ENCODE measurements around the gene ELOVL7.

ELOVL7 gene

GRCh38 chr5:60852317-60852716, 8.2 kb upstream of the ELOVL7 start:
- TF ChIP-seq, protein P1, sequence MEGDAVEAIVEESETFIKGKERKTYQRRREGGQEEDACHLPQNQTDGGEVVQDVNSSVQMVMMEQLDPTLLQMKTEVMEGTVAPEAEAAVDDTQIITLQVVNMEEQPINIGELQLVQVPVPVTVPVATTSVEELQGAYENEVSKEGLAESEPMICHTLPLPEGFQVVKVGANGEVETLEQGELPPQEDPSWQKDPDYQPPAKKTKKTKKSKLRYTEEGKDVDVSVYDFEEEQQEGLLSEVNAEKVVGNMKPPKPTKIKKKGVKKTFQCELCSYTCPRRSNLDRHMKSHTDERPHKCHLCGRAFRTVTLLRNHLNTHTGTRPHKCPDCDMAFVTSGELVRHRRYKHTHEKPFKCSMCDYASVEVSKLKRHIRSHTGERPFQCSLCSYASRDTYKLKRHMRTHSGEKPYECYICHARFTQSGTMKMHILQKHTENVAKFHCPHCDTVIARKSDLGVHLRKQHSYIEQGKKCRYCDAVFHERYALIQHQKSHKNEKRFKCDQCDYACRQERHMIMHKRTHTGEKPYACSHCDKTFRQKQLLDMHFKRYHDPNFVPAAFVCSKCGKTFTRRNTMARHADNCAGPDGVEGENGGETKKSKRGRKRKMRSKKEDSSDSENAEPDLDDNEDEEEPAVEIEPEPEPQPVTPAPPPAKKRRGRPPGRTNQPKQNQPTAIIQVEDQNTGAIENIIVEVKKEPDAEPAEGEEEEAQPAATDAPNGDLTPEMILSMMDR (IDR thresholded peaks at IDR 0.05; ENCODE audit: low read depth, low read length) = no peak
- H3K4me3 ChIP-seq (replicated peaks in 1 of 2; ENCODE audit: low read depth in 2 of 2, low read length in 2 of 2) = no peak overlapping the region
- no peak for DNase-seq (ENCODE audit: low read depth in 2 of 2)

- TF ChIP-seq, protein P1 (IDR thresholded peaks at IDR 0.05; ENCODE audit: low read depth, low read length) = no peak
- no peak for DNase-seq (ENCODE audit: low read depth in 2 of 2)
- H3K4me3 ChIP-seq (replicated peaks in 1 of 2; ENCODE audit: low read depth in 2 of 2, low read length in 2 of 2) = no peak overlapping the region
Measured at GRCh38 chr5:60851626-60852025, 7.6 kb upstream of the ELOVL7 start.

DNA sequence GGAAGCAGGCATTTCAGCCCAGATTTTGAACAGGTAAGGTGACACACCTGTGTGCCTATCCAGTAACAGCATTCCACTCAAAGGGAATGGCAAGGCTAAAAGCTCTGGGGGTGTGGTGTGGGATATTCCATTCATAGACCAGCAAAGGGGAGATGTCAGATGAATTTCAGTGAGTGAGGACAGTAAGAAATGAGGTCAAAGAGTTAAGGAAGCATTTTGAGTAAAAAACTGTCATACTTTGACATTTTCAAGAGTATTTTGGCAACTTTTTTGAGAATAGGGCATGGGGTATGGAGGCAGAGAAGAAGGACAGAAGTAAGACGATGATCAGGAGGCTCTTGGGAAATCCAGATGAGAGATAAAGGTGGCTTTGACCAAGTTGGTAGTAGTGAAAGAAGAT, 2.2 kb upstream of the ELOVL7 start:
- DNase-seq (ENCODE audit: low read depth in 2 of 2) = no peak
- TF ChIP-seq, protein P1 (IDR thresholded peaks at IDR 0.05; ENCODE audit: low read depth, low read length) = no peak
- no peak overlapping the region for H3K4me3 ChIP-seq (replicated peaks in 1 of 2; ENCODE audit: low read depth in 2 of 2, low read length in 2 of 2)

DNA sequence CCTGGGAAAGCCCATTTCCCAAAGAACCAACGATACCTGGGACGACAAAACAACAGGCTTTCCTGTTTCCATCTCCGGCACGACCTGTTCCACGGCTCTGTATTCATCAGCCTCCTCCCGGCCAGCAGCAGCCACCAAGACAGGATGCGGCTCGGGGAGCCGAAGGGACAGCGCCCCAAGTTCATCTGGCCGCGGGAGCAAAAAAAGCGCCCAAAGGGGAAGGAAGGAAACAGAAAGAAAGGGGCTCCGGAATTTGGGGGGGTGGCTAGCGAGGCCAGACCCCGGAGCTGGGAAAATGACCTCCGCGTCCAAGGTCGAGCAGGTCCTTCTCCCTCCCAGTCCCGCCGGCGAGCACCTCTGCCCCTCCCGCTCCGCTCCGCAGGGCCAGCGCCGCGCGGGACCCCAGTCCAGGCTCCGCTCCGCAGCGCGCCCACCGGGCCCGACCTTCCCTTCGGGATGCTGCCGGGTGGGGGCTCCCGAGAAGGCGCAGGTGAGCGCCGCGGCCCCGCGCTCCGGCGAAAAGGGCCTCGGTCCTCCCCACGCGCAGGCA, 608 bp downstream of the ELOVL7 start:
- DNase-seq (ENCODE audit: low read depth in 2 of 2) = no peak
- peak overlapping the region; percentile 54 for H3K4me3 ChIP-seq (replicated peaks in 1 of 2; ENCODE audit: low read depth in 2 of 2, low read length in 2 of 2)
- TF ChIP-seq, protein P1 (IDR thresholded peaks at IDR 0.05; ENCODE audit: low read depth, low read length) = no peak

- TF ChIP-seq, protein P1 (IDR thresholded peaks at IDR 0.05; ENCODE audit: low read depth, low read length) = no peak
- DNase-seq (ENCODE audit: low read depth in 2 of 2) = no peak
- H3K4me3 ChIP-seq (replicated peaks in 1 of 2; ENCODE audit: low read depth in 2 of 2, low read length in 2 of 2) = no peak overlapping the region
Measured at GRCh38 chr5:60842871-60843385, 1.1 kb downstream of the ELOVL7 start.

- no peak for DNase-seq (ENCODE audit: low read depth in 2 of 2)
- TF ChIP-seq, protein P1 (IDR thresholded peaks at IDR 0.05; ENCODE audit: low read depth, low read length) = no peak
- H3K4me3 ChIP-seq (replicated peaks in 1 of 2; ENCODE audit: low read depth in 2 of 2, low read length in 2 of 2) = no peak overlapping the region
Measured at GRCh38 chr5:60841361-60841760, 2.7 kb downstream of the ELOVL7 start.

GRCh38 chr5:60836131-60836530, 7.9 kb downstream of the ELOVL7 start:
- no peak for DNase-seq (ENCODE audit: low read depth in 2 of 2)
- H3K4me3 ChIP-seq (replicated peaks in 1 of 2; ENCODE audit: low read depth in 2 of 2, low read length in 2 of 2) = no peak overlapping the region
- TF ChIP-seq, protein P1 (IDR thresholded peaks at IDR 0.05; ENCODE audit: low read depth, low read length) = no peak
